HG02938 (cell line): Measurements from ENCODE around the gene FAM89B.
"Not testable (repeated sequence)": the region's sequence is repeated elsewhere in the genome, so short reads cannot be mapped to it uniquely, and the experiment has no call there.

Source experiments
- ATAC-seq: cut with Tn5 transposase; IDR thresholded peaks from one replicate; pipeline ENCODE4 v1.9.1; 2021; ENCODE audit warnings: mild to moderate bottlenecking, moderate library complexity; ENCODE audit not compliant: unreplicated experiment

FAM89B gene

GRCh38 chr11:65572356-65573051, at the start of gene FAM89B:
FAM89B (plus strand) TSS chr11:65572538; CDS start chr11:65572670, 132 bp downstream.
- no peak for ATAC-seq

DNA sequence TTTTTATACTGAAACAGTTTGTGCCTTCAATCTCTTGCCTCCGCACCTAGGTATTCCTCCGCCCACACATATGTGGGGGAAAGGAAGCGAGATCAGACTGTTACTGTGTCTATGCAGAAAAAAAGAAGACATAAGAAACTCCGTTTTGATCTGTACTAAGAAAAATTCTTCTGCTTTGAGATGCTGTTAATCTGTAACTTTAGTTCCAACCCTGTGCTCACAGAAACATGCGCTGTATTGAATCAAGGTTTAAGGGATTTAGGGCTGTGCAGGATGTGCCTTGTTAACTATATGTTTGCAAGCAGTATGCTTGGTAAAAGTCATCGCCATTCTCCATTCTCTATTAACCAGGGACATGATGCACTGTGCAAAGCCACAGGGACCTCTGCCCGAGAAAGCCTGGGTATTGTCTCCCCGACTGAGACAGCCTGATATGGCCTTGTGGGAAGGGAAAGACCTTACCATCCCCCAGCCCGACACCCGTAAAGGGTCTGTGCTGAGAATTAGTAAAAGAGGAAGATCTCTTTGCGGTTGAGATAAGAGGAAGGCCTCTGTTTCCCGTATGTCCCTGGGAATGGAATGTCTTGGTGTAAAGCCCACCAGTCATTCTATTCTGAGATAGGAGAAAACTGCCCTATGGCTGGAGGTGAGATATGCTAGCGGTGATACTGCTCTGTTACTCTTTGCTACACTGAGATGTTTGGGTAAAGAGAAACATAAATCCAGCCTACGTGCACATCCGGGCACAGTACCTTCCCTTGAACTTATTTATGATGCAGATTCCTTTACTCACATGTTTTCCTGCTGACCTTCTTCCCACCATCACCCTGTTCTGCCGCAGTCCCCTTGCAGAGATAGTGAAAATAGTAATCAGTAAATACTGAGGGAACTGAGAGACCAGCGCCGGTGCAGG, 49.4 kb upstream of the FAM89B start:
- ATAC-seq = not testable (repeated sequence)

GRCh38 chr11:65523631-65523968, 48.7 kb upstream of the FAM89B start:
- not testable (repeated sequence) for ATAC-seq

DNA sequence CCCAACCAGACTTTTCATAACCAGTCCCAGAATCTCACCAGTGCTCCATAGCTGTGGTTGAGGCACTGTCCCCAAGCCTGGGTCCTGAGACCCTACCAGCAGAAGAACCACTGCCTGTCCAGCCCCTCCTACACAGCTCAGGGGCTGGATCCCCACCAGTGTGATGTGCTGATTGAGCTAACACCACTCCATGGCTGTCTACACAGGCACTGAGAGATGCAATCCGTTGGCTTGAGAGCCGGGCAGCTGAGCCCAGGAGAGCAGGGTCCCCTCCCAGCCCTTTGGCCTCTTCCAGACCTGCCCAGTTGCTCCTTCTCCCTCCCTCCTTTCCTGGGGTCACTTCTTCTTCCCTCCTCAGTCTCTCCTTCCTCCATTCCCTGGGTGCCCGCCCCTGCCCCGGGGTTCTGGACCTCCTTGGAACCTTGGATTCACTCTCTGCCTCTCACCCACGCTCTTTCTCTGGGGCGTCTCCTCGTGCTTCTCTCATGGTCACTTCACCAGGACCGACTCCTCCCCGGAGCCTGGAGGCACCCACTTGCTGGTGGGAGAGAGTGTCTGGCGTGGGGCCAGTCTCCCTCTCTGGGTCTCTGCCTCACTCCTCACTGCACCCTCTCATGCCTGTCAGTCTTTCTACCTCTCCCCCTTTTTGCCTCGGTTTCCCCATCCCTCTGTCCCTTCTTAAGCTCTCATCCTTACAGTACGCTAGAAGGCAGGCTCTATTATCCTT, 48.2 kb upstream of the FAM89B start:
- ATAC-seq = no peak

DNA sequence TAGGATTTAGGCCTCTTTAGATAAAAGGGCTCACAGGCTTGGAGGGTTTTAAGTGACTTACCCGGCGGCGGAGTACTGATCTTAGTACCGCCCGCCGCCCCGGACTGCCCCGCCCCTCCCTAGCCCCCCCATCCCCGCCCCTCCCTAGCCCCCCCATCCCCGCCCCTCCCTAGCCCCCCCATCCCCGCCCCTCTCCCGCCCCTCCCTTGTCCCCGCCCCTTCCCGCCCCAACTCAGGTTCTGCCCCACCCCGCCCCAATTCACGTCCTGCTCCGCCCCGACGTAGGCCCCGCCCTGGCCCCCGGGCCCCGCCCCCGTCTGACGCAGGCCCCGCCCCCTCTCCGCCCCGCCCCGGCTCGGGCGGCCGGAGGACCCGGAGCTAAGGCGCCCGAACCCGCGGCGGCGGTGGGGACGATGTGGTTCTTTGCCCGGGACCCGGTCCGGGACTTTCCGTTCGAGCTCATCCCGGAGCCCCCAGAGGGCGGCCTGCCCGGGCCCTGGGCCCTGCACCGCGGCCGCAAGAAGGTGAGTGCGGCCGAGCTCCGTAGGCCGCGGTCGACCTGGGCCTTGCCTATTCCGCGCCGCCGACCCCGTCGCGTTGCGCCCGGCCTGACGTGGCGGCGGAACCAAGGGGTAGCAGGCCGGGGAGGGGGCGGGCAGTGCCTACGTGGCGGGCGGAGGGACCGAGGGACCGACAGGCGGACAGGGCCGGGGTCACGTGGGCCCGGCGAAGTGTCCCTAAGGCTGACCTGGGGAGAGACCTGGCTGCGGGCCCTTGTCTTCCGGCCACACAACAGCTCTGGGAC, 47.4 kb upstream of the FAM89B start, which contains the start of gene SCYL1:
TSS of gene SCYL1 (plus strand) at position 343 of the 805 bp plus-strand sequence. CDS start at position 414, 71 bp downstream.
- no peak for ATAC-seq

DNA sequence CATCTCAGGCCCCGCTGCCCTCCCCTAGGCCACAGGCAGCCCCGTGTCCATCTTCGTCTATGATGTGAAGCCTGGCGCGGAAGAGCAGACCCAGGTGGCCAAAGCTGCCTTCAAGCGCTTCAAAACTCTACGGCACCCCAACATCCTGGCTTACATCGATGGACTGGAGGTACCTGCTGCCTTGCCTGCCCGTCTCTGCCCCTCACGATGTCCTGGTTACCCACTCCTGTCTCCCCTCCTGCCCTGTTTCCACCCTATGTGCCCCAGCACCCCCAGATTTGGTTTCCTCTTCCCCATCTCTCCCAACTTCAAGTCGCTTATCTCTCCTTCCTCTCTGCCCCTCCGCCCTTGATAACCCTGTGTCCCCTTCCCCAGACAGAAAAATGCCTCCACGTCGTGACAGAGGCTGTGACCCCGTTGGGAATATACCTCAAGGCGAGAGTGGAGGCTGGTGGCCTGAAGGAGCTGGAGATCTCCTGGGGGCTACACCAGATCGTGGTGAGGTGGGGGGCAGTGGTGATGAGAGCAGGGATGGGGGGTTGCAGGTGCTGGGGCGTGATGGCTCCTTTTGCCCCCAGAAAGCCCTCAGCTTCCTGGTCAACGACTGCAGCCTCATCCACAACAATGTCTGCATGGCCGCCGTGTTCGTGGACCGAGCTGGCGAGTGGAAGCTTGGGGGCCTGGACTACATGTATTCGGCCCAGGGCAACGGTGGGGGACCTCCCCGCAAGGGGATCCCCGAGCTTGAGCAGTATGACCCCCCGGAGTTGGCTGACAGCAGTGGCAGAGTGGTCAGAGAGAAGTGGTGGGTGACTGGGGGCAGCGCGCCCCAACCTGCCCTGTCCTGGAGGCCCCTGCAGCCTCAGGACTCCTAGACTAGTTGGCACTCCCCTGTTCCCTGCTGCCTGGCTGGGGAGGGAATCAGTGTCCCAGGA, 46.5 kb upstream of the FAM89B start:
- no peak for ATAC-seq

GRCh38 chr11:65526744-65527143, 45.6 kb upstream of the FAM89B start:
- no peak for ATAC-seq

DNA sequence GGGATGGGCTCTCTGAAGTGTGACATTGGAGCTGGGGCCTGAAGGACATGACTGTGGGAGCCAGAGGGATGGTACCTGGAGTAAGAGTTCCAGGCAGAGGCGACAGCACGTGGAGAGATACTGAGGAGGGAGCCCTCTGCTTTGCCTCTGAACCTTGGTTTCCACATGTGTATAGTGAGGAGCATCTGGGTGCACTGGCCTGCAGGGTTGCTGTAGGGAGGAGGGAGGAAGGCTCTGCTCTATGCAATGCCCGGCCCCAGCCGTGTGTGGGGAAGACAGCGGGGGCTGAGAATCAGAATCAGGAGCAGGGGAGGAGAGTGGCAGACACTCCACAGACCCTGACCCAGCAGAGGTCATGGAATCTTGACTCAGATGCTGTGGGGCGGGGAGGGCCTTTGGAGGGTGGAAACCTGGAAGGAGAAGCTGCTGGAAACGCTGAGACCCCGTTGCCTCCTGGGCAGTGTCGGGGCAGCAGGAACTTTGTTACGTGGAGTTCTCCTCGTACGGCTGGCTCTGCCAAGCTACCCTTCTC, 43.5 kb upstream of the FAM89B start:
- no peak for ATAC-seq

DNA sequence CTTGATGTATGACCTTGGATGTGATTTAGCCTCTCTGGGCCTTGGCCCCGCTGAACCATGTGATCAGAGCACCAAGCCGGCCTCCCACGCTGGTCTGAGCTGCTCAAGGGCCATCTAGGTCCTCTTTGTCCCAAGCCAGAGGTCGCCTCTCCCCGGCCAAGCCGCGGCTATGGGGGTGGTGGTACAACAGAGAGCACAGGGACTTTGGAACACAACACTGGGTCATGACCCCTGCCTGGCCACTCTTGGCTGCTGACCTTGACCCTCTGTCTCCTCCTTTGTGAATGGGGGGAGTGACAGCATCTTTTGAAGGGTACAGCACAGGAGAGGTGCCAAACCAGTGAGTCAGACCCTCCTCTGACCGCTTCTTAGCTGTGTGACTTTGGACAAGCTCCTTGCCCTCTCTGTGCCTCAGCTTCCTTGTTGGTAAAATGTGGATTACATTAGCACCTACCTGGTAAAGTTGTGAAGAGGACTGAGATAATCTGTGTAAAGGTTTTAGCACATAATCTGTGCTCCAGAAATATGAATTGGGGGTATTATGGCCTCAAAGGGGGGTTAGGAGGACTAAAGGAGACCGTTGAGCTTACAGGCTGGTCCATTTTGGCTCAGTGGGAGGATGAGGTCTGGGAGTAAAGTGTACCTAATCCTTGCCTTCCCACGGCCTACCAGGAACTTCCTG, 42.7 kb upstream of the FAM89B start:
- ATAC-seq = no peak

GRCh38 chr11:65530157-65530496, 42.2 kb upstream of the FAM89B start:
- no peak for ATAC-seq

GRCh38 chr11:65532388-65533064, 39.8 kb upstream of the FAM89B start:
- ATAC-seq = no peak

- ATAC-seq = no peak
Observed at GRCh38 chr11:65535102-65535501, 37.2 kb upstream of the FAM89B start.

DNA sequence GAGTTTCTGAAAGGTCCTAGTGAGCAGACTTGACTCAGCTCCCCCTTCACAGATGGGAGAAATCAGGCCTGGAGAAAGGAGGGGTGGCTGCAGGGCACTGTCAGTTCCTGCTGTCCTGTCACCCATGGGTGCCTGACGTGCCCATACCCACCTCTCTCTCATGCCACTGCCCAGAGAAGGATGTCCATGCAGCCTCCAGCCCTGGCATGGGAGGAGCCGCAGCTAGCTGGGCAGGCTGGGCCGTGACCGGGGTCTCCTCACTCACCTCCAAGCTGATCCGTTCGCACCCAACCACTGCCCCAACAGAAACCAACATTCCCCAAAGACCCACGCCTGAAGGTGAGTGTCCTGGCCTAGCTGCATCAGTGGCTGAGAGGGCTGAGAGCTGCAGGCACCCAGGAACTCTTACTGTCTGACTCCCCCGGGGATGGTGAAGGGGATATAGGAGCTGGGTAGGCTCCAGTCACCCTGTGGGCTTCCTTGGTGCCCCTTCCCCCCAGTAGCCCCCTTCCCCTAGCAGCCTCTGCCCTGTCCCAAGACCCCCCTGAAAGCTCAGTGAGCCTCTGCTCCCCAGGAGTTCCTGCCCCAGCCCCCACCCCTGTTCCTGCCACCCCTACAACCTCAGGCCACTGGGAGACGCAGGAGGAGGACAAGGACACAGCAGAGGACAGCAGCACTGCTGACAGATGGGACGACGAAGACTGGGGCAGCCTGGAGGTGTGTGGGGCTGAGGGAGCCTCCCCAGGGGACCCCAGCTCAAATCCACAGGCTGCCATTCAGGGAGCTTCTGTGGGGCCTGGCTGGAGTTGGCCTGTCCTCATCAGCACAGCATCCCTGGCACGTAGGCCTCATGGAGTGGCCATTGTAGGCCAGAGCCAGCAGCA, 35.7 kb upstream of the FAM89B start:
- no peak for ATAC-seq

DNA sequence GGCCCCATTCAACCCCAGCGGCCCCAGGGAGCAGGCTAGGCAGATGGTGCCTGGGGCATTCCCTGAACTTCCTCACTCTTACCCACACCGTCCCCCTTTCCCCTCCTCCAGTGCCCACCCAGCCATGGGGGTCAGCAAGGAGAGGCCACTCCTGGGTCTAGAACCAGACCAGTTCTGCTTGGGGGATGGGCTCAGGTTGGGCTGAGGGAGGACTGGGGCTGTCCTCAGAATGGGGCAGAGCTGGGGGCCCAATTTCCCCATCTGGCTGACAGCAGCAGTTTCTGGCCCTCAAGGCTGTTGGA, 35.1 kb upstream of the FAM89B start:
- no peak for ATAC-seq

DNA sequence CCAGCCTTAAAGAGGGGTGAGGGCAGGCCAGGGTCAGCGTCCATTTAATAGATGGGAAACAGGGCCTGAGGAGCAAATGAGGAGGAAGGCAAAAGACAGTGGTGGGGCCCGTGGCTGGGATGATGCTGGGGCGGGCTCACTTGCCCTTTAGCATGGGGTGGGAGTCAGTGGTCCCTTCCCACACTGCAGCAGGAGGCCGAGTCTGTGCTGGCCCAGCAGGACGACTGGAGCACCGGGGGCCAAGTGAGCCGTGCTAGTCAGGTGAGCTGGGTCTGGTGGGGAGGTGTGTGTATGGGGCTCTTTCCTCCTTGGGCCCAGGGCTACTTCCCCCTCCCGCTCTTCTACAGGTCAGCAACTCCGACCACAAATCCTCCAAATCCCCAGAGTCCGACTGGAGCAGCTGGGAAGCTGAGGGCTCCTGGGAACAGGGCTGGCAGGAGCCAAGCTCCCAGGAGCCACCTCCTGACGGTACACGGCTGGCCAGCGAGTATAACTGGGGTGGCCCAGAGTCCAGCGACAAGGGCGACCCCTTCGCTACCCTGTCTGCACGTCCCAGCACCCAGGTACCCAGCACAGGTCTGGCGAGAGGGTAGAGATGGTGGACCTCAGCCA, 34.6 kb upstream of the FAM89B start:
- ATAC-seq = no peak

DNA sequence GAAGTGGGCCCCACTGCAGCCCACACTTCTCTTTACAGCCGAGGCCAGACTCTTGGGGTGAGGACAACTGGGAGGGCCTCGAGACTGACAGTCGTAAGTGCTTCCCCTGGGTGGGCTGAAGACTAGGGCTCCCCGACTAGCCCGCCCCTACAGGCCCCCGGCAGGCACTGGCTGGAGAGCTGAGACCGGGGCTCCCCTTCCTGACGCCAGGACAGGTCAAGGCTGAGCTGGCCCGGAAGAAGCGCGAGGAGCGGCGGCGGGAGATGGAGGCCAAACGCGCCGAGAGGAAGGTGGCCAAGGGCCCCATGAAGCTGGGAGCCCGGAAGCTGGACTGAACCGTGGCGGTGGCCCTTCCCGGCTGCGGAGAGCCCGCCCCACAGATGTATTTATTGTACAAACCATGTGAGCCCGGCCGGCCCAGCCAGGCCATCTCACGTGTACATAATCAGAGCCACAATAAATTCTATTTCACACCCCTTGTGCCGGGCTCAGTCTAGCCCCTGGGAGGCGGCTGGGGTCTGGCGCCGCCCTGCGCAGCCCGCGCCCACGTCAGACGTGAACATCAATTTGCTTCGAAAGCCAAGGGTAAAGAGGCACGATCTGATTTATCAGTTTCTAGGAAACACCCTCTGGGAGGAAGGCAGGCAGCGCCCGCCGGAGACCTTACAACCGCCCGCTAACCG, 34.0 kb upstream of the FAM89B start:
- ATAC-seq = no peak
